ENCODE data around the gene SRPK2.

SRPK2 gene

GRCh38 chr7:105227391-105227790 is 161.3 kb downstream of the SRPK2 start:
- Histone ChIP-seq H3K36me3 (ENCODE audit: insufficient read depth, low read length) (peaks cover 4% of the 10 kb centered on the region), H3K27me3 (ENCODE audit: control insufficient read depth, insufficient read depth, low read length) (no peaks in the 10 kb centered on the region), H3K4me3 (ENCODE audit: low read length) (no peak overlapping the region), H3K9me3 (replicated peaks; ENCODE audit: low read length) (no peaks in the 10 kb centered on the region), H3K9ac (ENCODE audit: low read depth, low read length) (no peak overlapping the region), H3K4me2 (ENCODE audit: low read length) (no peak overlapping the region), H3K4me1 (ENCODE audit: control insufficient read depth, insufficient read depth, low read length) (peaks cover 32% of the 10 kb centered on the region)

GRCh38 chr7:105224884-105225651 is 163.7 kb downstream of the SRPK2 start:
- no peaks in the 10 kb centered on the region for H3K9me3 ChIP-seq (replicated peaks; ENCODE audit: low read length)
- no peaks in the 10 kb centered on the region for H3K36me3 ChIP-seq (ENCODE audit: insufficient read depth, low read length)
- peak overlapping the region; percentile 69 for H3K4me2 ChIP-seq (ENCODE audit: low read length)
- peak overlapping the region; percentile 28 for H3K4me3 ChIP-seq (ENCODE audit: low read length)
- peak overlapping the region; percentile 12 for H3K9ac ChIP-seq (ENCODE audit: low read depth, low read length)
- no peaks in the 10 kb centered on the region for H3K27me3 ChIP-seq (ENCODE audit: control insufficient read depth, insufficient read depth, low read length)
- peaks cover 24% of the 10 kb centered on the region for H3K4me1 ChIP-seq (ENCODE audit: control insufficient read depth, insufficient read depth, low read length)

GRCh38 chr7:105222953-105223352 is 165.8 kb downstream of the SRPK2 start:
- Histone ChIP-seq H3K9ac (ENCODE audit: low read depth, low read length) (no peak overlapping the region), H3K4me2 (ENCODE audit: low read length) (no peak overlapping the region), H3K4me3 (ENCODE audit: low read length) (no peak overlapping the region), H3K4me1 (ENCODE audit: control insufficient read depth, insufficient read depth, low read length) (peaks cover 35% of the 10 kb centered on the region), H3K36me3 (ENCODE audit: insufficient read depth, low read length) (no peaks in the 10 kb centered on the region), H3K9me3 (replicated peaks; ENCODE audit: low read length) (no peaks in the 10 kb centered on the region), H3K27me3 (ENCODE audit: control insufficient read depth, insufficient read depth, low read length) (no peaks in the 10 kb centered on the region)

- H3K4me1 ChIP-seq (ENCODE audit: control insufficient read depth, insufficient read depth, low read length): peaks cover 25% of the 10 kb centered on the region
- no peak overlapping the region for H3K9ac ChIP-seq (ENCODE audit: low read depth, low read length)
- H3K27me3 ChIP-seq (ENCODE audit: control insufficient read depth, insufficient read depth, low read length): no peaks in the 10 kb centered on the region
- H3K36me3 ChIP-seq (ENCODE audit: insufficient read depth, low read length): no peaks in the 10 kb centered on the region
- no peaks in the 10 kb centered on the region for H3K9me3 ChIP-seq (replicated peaks; ENCODE audit: low read length)
- no peak overlapping the region for H3K4me3 ChIP-seq (ENCODE audit: low read length)
- H3K4me2 ChIP-seq (ENCODE audit: low read length): no peak overlapping the region
These were observed 169.0 kb downstream of the SRPK2 start for GRCh38 chr7:105219771-105220160.

GRCh38 chr7:105218939-105219770 is 169.6 kb downstream of the SRPK2 start:
- H3K27me3 ChIP-seq (ENCODE audit: control insufficient read depth, insufficient read depth, low read length): no peaks in the 10 kb centered on the region
- no peak overlapping the region for H3K4me3 ChIP-seq (ENCODE audit: low read length)
- H3K36me3 ChIP-seq (ENCODE audit: insufficient read depth, low read length): no peaks in the 10 kb centered on the region
- H3K9ac ChIP-seq (ENCODE audit: low read depth, low read length): no peak overlapping the region
- no peak overlapping the region for H3K4me2 ChIP-seq (ENCODE audit: low read length)
- H3K9me3 ChIP-seq (replicated peaks; ENCODE audit: low read length): no peaks in the 10 kb centered on the region
- peaks cover 22% of the 10 kb centered on the region for H3K4me1 ChIP-seq (ENCODE audit: control insufficient read depth, insufficient read depth, low read length)

GRCh38 chr7:105218215-105218614 is 170.5 kb downstream of the SRPK2 start:
- Histone ChIP-seq H3K4me3 (ENCODE audit: low read length) (no peak overlapping the region), H3K4me2 (ENCODE audit: low read length) (no peak overlapping the region), H3K4me1 (ENCODE audit: control insufficient read depth, insufficient read depth, low read length) (peaks cover 22% of the 10 kb centered on the region), H3K9me3 (replicated peaks; ENCODE audit: low read length) (no peaks in the 10 kb centered on the region), H3K27me3 (ENCODE audit: control insufficient read depth, insufficient read depth, low read length) (no peaks in the 10 kb centered on the region), H3K9ac (ENCODE audit: low read depth, low read length) (no peak overlapping the region), H3K36me3 (ENCODE audit: insufficient read depth, low read length) (no peaks in the 10 kb centered on the region)

GRCh38 chr7:105216786-105217185 is 171.9 kb downstream of the SRPK2 start:
- no peaks in the 10 kb centered on the region for H3K27me3 ChIP-seq (ENCODE audit: control insufficient read depth, insufficient read depth, low read length)
- no peak overlapping the region for H3K4me2 ChIP-seq (ENCODE audit: low read length)
- H3K9me3 ChIP-seq (replicated peaks; ENCODE audit: low read length): no peaks in the 10 kb centered on the region
- peaks cover 15% of the 10 kb centered on the region for H3K4me1 ChIP-seq (ENCODE audit: control insufficient read depth, insufficient read depth, low read length)
- H3K9ac ChIP-seq (ENCODE audit: low read depth, low read length): no peak overlapping the region
- H3K36me3 ChIP-seq (ENCODE audit: insufficient read depth, low read length): no peaks in the 10 kb centered on the region
- H3K4me3 ChIP-seq (ENCODE audit: low read length): no peak overlapping the region

- no peak overlapping the region for H3K4me2 ChIP-seq (ENCODE audit: low read length)
- no peak overlapping the region for H3K9ac ChIP-seq (ENCODE audit: low read depth, low read length)
- peaks cover 15% of the 10 kb centered on the region for H3K4me1 ChIP-seq (ENCODE audit: control insufficient read depth, insufficient read depth, low read length)
- H3K27me3 ChIP-seq (ENCODE audit: control insufficient read depth, insufficient read depth, low read length): no peaks in the 10 kb centered on the region
- H3K4me3 ChIP-seq (ENCODE audit: low read length): no peak overlapping the region
- no peaks in the 10 kb centered on the region for H3K9me3 ChIP-seq (replicated peaks; ENCODE audit: low read length)
- H3K36me3 ChIP-seq (ENCODE audit: insufficient read depth, low read length): no peaks in the 10 kb centered on the region
These were observed 172.9 kb downstream of the SRPK2 start for GRCh38 chr7:105215821-105216220.

- H3K9ac ChIP-seq (ENCODE audit: low read depth, low read length): no peak overlapping the region
- peaks cover 18% of the 10 kb centered on the region for H3K4me1 ChIP-seq (ENCODE audit: control insufficient read depth, insufficient read depth, low read length)
- no peak overlapping the region for H3K4me2 ChIP-seq (ENCODE audit: low read length)
These were observed 173.5 kb downstream of the SRPK2 start for GRCh38 chr7:105215182-105215581.

GRCh38 chr7:105213611-105214010 is 175.1 kb downstream of the SRPK2 start:
- Histone ChIP-seq H3K4me2 (ENCODE audit: low read length) (no peak overlapping the region), H3K9me3 (replicated peaks; ENCODE audit: low read length) (no peaks in the 10 kb centered on the region), H3K4me1 (ENCODE audit: control insufficient read depth, insufficient read depth, low read length) (peaks cover 12% of the 10 kb centered on the region), H3K36me3 (ENCODE audit: insufficient read depth, low read length) (no peaks in the 10 kb centered on the region), H3K9ac (ENCODE audit: low read depth, low read length) (no peak overlapping the region), H3K4me3 (ENCODE audit: low read length) (no peak overlapping the region), H3K27me3 (ENCODE audit: control insufficient read depth, insufficient read depth, low read length) (no peaks in the 10 kb centered on the region)

More at GRCh38 chr7:105215182-105215581, 173.5 kb downstream of the SRPK2 start:
- no peaks in the 10 kb centered on the region for H3K27me3 ChIP-seq (ENCODE audit: control insufficient read depth, insufficient read depth, low read length)
- H3K9me3 ChIP-seq (replicated peaks; ENCODE audit: low read length): no peaks in the 10 kb centered on the region
- no peak overlapping the region for H3K4me3 ChIP-seq (ENCODE audit: low read length)
- no peaks in the 10 kb centered on the region for H3K36me3 ChIP-seq (ENCODE audit: insufficient read depth, low read length)

GRCh38 chr7:105212212-105212611 is 176.5 kb downstream of the SRPK2 start:
- no peaks in the 10 kb centered on the region for H3K9me3 ChIP-seq (replicated peaks; ENCODE audit: low read length)

More at GRCh38 chr7:105212212-105212611, 176.5 kb downstream of the SRPK2 start:
- no peaks in the 10 kb centered on the region for H3K27me3 ChIP-seq (ENCODE audit: control insufficient read depth, insufficient read depth, low read length)
- no peaks in the 10 kb centered on the region for H3K36me3 ChIP-seq (ENCODE audit: insufficient read depth, low read length)
- H3K4me2 ChIP-seq (ENCODE audit: low read length): no peak overlapping the region
- no peak overlapping the region for H3K4me3 ChIP-seq (ENCODE audit: low read length)
- peaks cover 7% of the 10 kb centered on the region for H3K4me1 ChIP-seq (ENCODE audit: control insufficient read depth, insufficient read depth, low read length)
- H3K9ac ChIP-seq (ENCODE audit: low read depth, low read length): no peak overlapping the region
